Bronchial epithelial cell (primary cell): ENCODE data around the gene CSNK2A1. TPM values are rescaled to one million over a fixed set of nuclear protein-coding genes. Genes with fewer than 3 reads are reported as not detected.

ENCODE experiments used
- DNase-seq: peaks from one replicate; pipeline ENCODE4 v3.0.0-alpha.2; 2010; ENCODE audit warnings: low read depth
- FAIRE-seq: peaks from 2 replicates; lab custom pipeline; 2011; peaks lifted over from hg19 to GRCh38; lab: Jason Lieb, UNC
- H3K27me3 ChIP-seq: 2 replicates; pipeline ENCODE4 v1.5.1; 2011; ENCODE audit warnings: low read length; ENCODE audit not compliant: control insufficient read depth, insufficient read depth
- H3K36me3 ChIP-seq: 2 replicates; pipeline ENCODE4 v1.5.1; 2011; ENCODE audit warnings: low read length; ENCODE audit not compliant: control insufficient read depth, insufficient read depth
- H3K4me3 ChIP-seq: 2 replicates; pipeline ENCODE4 v1.5.1; 2011; ENCODE audit warnings: mild to moderate bottlenecking, low read depth, low read length, control low read depth
- CTCF ChIP-seq: IDR thresholded peaks from 2 replicates; pipeline ENCODE4 v1.5.1; 2011; ENCODE audit warnings: mild to moderate bottlenecking, moderate library complexity, low read length, control low read depth, inconsistent platforms; ENCODE audit not compliant: insufficient read depth, severe bottlenecking
- total RNA-seq: library from RNA; depleted of rRNA; stranded (reverse); fragments of >200 nt; gene quantifications from 2 replicates; pipeline ENCODE4 v1.2.1, GENCODE V29; 2014

The CSNK2A1 gene
- total RNA-seq, 1 donor from 2014 or later = 242 TPM

GRCh38 chr20:568673-569415, 25.3 kb upstream of the CSNK2A1 start:
- no peak overlapping the region for H3K4me3 ChIP-seq
- DNase-seq (no peak), FAIRE-seq (no peak)
- no peaks in the 10 kb centered on the region for H3K36me3 ChIP-seq
- peaks cover 14% of the 10 kb centered on the region for H3K27me3 ChIP-seq
- no peak for TF ChIP-seq CTCF

GRCh38 chr20:568097-568652, 24.6 kb upstream of the CSNK2A1 start:
- H3K36me3 ChIP-seq = no peaks in the 10 kb centered on the region
- no peak overlapping the region for H3K4me3 ChIP-seq
- DNase-seq (no peak), FAIRE-seq (no peak)
- peaks cover 10% of the 10 kb centered on the region for H3K27me3 ChIP-seq
- TF ChIP-seq CTCF = no peak

- no peak for TF ChIP-seq CTCF
- Histone ChIP-seq H3K4me3 (no peak overlapping the region), H3K27me3 (peaks cover 2% of the 10 kb centered on the region), H3K36me3 (no peaks in the 10 kb centered on the region)
- FAIRE-seq = no peak
- no peak for DNase-seq
Measured at GRCh38 chr20:564192-564591, 20.6 kb upstream of the CSNK2A1 start.

GRCh38 chr20:563187-563586, 19.6 kb upstream of the CSNK2A1 start:
- TF ChIP-seq CTCF = no peak
- Histone ChIP-seq H3K27me3 (peaks cover 2% of the 10 kb centered on the region), H3K36me3 (no peaks in the 10 kb centered on the region), H3K4me3 (no peak overlapping the region)
- FAIRE-seq = no peak
- no peak for DNase-seq

GRCh38 chr20:562232-562897, 18.8 kb upstream of the CSNK2A1 start:
- no peak for FAIRE-seq
- no peaks in the 10 kb centered on the region for H3K36me3 ChIP-seq
- peaks cover 2% of the 10 kb centered on the region for H3K27me3 ChIP-seq
- no peak for TF ChIP-seq CTCF
- no peak for DNase-seq
- no peak overlapping the region for H3K4me3 ChIP-seq
